Stimulated activated naive CD8-positive, alpha-beta T cell treated with anti-CD3 and anti-CD28 coated beads, Interleukin-15, Interleukin-2, amounts not matched to agents 100 U/mL and 50 U/mL, for 24 hours (primary cell): ENCODE data around the gene KMT5C.

Source experiments
- ATAC-seq: fragments of 150-1000 bp; cut with Tn5 transposase; one replicate; pipeline ENCODE4 v1.10.0; 2021
- DNase-seq: peaks from one replicate; pipeline ENCODE4 v3.0.0; 2021

KMT5C gene

DNA sequence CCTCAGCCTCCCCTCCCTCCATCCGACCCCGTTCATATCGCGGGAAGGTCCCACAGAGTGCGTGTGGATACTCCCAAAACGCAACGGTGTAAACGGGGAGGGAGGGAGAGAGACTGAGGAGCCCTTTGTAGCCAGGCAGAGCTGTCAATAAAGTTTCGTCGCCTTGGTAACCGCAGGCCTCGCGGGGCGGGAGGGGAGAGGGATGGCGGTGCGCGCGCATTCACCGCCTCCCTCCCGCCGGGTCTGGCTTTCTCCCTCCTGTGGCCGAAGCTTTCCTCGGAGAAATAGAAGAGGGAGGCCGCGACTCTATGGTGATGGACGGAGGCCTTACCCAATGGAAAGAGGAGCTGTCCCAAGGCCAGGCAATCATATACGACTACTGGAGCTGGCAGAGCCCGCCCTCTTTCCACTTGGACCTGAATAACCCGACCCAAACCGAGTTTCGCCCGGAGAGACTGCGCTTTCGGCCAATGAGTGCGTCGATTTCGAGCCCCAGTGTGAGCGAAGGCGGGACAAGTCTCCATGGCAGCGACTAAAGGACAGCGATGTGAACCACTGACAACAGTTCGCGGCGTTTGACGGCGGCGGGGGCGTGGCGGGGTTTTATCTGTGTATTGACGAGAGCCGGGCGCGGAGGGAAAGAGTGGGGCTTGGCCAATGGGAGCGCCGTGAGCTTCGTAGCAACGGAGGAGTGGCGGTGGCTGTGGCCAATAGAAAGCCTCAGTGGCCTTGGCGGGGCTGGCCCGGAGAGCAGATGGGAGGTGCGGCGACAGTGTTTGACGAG, at the start of gene KMT5C:
KMT5C (plus strand) TSS at position 772 of the 784 bp plus-strand sequence. CDS start 2,061 bp downstream, outside the sequence.
- DNase-seq, result peak; percentile 100
- peak; percentile 87 for ATAC-seq

DNA sequence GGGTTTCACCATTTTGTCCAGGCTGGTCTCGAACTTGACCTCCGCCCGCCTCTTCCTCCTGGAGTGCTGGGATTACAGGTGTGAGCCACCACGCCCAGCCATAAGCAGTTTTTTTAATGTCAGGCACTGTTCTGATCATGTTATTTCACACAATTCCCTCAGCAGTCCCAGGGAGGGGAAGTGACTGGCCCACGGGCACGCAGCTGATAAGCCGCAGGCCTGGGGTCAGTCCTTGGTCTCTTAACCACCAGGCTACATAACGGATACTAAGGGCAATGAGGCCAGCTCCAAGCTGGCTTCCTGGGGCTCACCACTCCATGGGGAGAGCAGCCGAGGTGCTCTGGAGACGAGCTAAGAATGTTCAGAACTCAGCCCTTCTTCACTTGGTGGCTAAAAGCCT, 42.4 kb upstream of the KMT5C start:
- no peak for ATAC-seq
- DNase-seq, result no peak

DNA sequence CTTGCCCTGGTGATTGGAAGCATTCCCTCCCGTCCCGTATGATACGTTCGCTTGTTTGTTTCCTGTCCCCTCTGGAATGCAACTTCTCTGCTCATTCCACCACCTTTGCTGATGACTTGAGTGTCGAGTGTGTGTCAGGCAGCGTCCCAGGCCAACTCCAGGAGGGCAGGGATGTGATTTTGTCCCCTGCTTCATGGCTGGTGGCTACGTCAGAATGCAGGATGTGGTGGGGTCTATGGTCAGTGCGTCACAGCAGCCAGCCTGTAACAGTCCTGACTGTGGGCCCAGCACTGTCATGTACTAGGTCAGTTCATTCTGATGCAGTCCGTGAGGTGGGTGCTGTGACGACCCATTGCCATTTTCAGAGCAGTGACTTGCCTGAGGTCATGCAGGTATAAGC, 39.7 kb upstream of the KMT5C start:
- no peak for ATAC-seq

GRCh38 chr19:55300886-55301458, 38.7 kb upstream of the KMT5C start:
- ATAC-seq (no peak), DNase-seq (no peak)

More for the DNA sequence above, 39.7 kb upstream of the KMT5C start:
- DNase-seq, result no peak

DNA sequence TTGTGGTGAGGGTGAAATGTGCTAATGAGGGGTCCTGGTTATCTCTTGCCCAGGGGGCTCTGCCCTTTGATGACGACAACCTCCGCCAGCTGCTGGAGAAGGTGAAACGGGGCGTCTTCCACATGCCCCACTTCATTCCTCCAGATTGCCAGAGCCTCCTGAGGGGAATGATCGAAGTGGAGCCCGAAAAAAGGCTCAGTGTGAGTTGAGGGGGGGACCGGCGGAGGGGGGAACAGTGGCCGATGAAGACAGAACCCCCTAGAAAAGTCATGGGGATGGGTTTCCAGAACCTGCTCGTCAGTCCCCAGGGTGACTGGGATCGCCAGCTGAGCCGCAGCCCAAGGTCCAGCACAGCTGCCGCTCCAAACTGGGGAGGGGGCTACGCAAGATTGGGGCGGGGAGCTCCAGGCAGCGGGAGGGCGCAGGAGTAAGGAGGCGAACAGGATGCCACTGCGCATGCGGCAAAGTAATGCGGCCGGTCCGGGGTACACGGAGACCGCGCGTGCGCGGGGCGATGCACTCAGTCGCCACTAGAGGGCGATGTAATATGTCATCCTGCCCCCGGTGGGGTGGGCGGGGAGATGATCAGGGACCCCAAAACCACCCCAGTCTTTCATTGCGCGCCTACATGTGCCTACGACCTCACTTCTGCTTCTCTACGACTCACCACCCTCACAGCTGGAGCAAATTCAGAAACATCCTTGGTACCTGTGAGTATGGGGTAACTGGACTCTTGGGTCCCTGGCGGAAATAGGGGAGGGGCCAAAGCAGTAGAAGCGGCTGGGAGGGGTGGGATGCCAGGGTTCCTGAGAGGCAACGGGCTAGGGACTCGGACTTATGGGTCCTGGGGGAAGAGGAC, 38.0 kb upstream of the KMT5C start:
- DNase-seq (peak; percentile 98), ATAC-seq (peak; percentile 93)

GRCh38 chr19:55302318-55302703, 37.4 kb upstream of the KMT5C start:
- ATAC-seq (no peak), DNase-seq (no peak)

GRCh38 chr19:55303477-55303876, 36.2 kb upstream of the KMT5C start:
- ATAC-seq (no peak), DNase-seq (no peak)

DNA sequence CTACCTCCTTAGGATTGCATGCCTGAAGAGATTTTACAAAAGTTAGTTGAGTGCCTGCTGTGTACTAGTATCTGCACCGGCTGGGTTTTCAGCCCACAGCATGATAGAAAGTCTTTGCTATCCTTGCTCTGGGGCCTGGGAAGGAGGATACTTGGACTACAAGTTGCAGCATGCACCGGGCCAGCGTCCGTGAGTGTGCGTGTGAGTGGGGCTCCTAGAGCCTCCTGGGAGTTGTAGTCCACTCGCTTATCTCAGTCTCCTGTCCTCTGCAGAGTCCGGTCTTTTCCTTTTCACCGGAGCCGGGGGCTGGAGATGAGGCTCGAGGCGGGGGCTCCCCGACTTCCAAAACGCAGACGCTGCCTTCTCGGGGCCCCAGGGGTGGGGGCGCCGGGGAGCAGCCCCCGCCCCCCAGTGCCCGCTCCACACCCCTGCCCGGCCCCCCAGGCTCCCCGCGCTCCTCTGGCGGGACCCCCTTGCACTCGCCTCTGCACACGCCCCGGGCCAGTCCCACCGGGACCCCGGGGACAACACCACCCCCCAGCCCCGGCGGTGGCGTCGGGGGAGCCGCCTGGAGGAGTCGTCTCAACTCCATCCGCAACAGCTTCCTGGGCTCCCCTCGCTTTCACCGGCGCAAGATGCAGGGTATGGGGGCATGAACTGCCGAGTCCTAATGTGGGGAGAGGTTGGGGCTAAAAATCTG, 35.2 kb upstream of the KMT5C start:
- peak; percentile 42 for ATAC-seq
- DNase-seq, result peak; percentile 29

- DNase-seq (no peak), ATAC-seq (no peak)
These were observed 34.7 kb upstream of the KMT5C start for GRCh38 chr19:55304980-55305379.

- DNase-seq (peak; percentile 54), ATAC-seq (peak; percentile 55)
These were observed 34.2 kb upstream of the KMT5C start for GRCh38 chr19:55305491-55305890.

DNA sequence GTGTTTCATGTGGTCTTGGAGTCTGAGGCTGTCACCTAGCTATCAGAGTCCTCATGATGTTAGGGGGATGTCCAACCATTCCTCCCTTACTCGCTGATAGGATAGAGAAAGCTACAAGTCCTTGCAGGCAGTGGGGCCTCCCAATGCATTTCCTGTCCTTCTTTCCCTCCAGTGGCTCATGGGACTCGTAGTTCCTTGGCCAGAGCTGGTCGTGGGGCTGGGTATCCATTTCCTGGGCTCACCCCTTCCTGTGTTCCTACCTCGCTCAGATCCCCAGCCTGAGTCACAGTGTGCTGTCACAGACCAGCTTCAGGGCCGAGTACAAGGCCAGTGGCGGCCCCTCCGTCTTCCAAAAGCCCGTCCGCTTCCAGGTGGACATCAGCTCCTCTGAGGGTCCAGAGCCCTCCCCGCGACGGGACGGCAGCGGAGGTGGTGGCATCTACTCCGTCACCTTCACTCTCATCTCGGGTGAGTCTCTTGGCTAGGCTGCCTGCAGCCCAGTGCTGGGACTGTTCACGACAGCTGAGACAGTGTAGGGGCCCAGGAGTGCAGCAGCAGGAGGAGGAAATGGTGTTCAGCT, 33.6 kb upstream of the KMT5C start:
- no peak for DNase-seq
- ATAC-seq, result no peak

DNA sequence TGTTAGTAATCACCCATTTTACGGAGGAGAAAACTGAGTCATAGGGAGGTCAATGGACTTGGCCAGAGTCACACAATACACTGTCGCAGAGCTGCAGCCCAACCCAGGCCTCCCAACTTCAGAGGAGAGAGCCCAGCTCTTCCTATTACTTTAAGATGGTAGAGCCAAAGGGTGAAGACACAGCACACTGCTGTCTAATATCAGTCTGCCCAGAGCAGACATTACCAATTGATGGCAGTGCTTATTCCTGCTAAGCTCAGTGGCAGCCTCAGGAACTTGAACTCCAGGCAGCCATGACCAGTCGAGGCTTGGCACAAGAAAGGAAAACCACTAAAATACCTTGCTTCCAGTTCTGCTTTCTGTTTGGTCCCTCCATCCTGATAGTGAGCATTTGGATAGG, 33.0 kb upstream of the KMT5C start:
- DNase-seq (no peak), ATAC-seq (no peak)

DNA sequence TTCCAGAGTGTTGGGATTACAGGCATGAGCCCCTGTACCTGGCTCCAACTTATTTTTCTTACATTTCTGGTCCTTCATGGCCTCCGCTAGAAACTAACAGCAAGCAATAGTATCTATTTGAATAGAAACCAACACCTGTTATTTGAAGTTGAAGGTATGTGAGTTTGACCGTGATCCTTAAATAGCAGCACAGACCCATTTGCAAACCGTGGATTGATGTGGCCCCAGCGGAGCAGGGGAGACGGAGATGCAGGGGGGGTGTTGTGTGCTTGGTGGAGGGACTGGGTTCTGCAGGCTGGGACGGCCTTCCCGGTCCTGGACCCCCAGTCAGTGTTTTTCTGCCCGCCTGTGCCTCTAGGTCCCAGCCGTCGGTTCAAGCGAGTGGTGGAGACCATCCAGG, 31.4 kb upstream of the KMT5C start:
- no peak for ATAC-seq
- no peak for DNase-seq

GRCh38 chr19:55309448-55309847, 30.2 kb upstream of the KMT5C start:
- ATAC-seq (no peak), DNase-seq (no peak)

- ATAC-seq (no peak), DNase-seq (no peak)
These were observed 29.2 kb upstream of the KMT5C start for GRCh38 chr19:55310498-55310897.

- ATAC-seq, result no peak
- DNase-seq, result no peak
These were observed 28.3 kb upstream of the KMT5C start for GRCh38 chr19:55311397-55311796.

DNA sequence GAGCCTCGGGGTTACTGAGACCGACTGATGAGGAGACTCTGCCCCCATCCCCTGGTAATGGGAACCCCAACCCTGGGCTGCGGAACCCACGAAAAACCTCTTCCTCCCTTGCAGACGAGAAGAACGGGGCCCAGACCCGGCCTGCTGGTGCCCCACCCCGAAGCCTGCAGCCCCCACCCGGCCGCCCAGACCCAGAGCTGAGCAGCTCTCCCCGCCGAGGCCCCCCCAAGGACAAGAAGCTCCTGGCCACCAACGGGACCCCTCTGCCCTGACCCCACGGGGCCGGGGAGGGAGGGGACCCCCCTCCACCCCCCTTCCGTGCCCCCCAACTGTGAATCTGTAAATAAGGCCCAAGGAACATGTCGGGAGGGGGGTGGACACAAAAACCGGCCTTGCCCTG, 27.9 kb upstream of the KMT5C start:
- ATAC-seq (no peak), DNase-seq (no peak)

GRCh38 chr19:55312621-55313512, 26.8 kb upstream of the KMT5C start:
- DNase-seq (no peak), ATAC-seq (no peak)

DNA sequence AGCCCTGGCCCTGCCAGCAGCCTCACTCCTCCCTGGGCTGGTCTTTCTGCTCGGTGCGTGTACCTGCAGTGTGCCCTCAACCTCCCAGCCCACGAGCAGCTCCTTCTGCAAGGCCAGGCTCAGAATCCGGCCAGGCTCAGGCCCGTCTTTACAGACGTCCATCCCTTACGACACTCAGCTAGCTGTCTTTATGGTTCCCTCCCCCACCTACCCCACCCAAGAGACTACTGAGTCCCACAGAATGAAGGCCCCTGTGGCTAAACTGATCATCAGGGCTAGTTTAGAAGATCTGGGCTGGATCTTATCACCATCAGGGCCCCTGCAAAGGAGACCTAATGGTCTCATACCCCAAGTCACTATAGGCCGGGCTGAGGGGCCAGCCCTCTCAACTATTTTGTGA, 25.3 kb upstream of the KMT5C start:
- no peak for ATAC-seq

GRCh38 chr19:55315956-55316525, 23.6 kb upstream of the KMT5C start:
- DNase-seq, result no peak
- ATAC-seq, result no peak

More for the DNA sequence above, 25.3 kb upstream of the KMT5C start:
- no peak for DNase-seq

GRCh38 chr19:55316646-55317045, 23.0 kb upstream of the KMT5C start:
- DNase-seq (no peak), ATAC-seq (no peak)
